ENCODE results near the gene PEX11B.
"Not testable (repeated sequence)": the region's sequence is repeated elsewhere in the genome, so short reads cannot be mapped to it uniquely, and the experiment has no call there.

The PEX11B gene

GRCh38 chr1:145951526-145951925 is 33.0 kb upstream of the PEX11B start:
- DNase-seq (ENCODE audit: low spot score) = no peak

- DNase-seq (ENCODE audit: low spot score) = no peak
These were observed 30.7 kb upstream of the PEX11B start for GRCh38 chr1:145949219-145949618.

GRCh38 chr1:145947551-145947950 is 29.0 kb upstream of the PEX11B start:
- no peak for DNase-seq (ENCODE audit: low spot score)

GRCh38 chr1:145946477-145946986 is 28.0 kb upstream of the PEX11B start:
- DNase-seq (ENCODE audit: low spot score) = no peak

- no peak for DNase-seq (ENCODE audit: low spot score)
These were observed 26.0 kb upstream of the PEX11B start for GRCh38 chr1:145944532-145944931.

- DNase-seq (ENCODE audit: low spot score) = no peak
These were observed 24.4 kb upstream of the PEX11B start for GRCh38 chr1:145942871-145943270.

GRCh38 chr1:145942405-145942804 is 23.9 kb upstream of the PEX11B start:
- DNase-seq (ENCODE audit: low spot score) = no peak

GRCh38 chr1:145937436-145937835 is 18.9 kb upstream of the PEX11B start:
- no peak for DNase-seq (ENCODE audit: low spot score)

- DNase-seq (ENCODE audit: low spot score) = no peak
These were observed 17.7 kb upstream of the PEX11B start for GRCh38 chr1:145936247-145936646.

- no peak for DNase-seq (ENCODE audit: low spot score)
These were observed 17.2 kb upstream of the PEX11B start for GRCh38 chr1:145935708-145936107.

- not testable (repeated sequence) for DNase-seq (ENCODE audit: low spot score)
These were observed 14.0 kb upstream of the PEX11B start for GRCh38 chr1:145932522-145933009.

- no peak for DNase-seq (ENCODE audit: low spot score)
These were observed 9.6 kb upstream of the PEX11B start for GRCh38 chr1:145927916-145928643.

- DNase-seq (ENCODE audit: low spot score) = peak; percentile 98
These were observed 8.8 kb upstream of the PEX11B start, which contains the start of gene RBM8A for GRCh38 chr1:145927063-145927886. Gene RBM8A (minus strand): TSS chr1:145927484. CDS start chr1:145927426, 58 bp downstream.

- DNase-seq (ENCODE audit: low spot score) = no peak
These were observed 8.2 kb upstream of the PEX11B start for GRCh38 chr1:145926686-145927062.

- no peak for DNase-seq (ENCODE audit: low spot score)
These were observed 3.7 kb upstream of the PEX11B start for GRCh38 chr1:145922266-145922665.

- DNase-seq (ENCODE audit: low spot score) = not testable (repeated sequence)
These were observed 1.8 kb upstream of the PEX11B start for GRCh38 chr1:145920297-145920696.

- DNase-seq (ENCODE audit: low spot score) = peak; percentile 80
These were observed 749 bp upstream of the PEX11B start for GRCh38 chr1:145918992-145919939.

- no peak for DNase-seq (ENCODE audit: low spot score)
These were observed 922 bp downstream of the PEX11B start for GRCh38 chr1:145917595-145917994.

- no peak for DNase-seq (ENCODE audit: low spot score)
These were observed 1.8 kb downstream of the PEX11B start for GRCh38 chr1:145916745-145917144.

GRCh38 chr1:145912128-145912641 is 6.3 kb downstream of the PEX11B start:
- DNase-seq (ENCODE audit: low spot score) = no peak

- DNase-seq (ENCODE audit: low spot score) = no peak
These were observed 9.9 kb downstream of the PEX11B start for GRCh38 chr1:145908653-145909052.

Measured in SW480 (cell line).